ENCODE results near the gene GSN.

- TF ChIP-seq, protein P1, sequence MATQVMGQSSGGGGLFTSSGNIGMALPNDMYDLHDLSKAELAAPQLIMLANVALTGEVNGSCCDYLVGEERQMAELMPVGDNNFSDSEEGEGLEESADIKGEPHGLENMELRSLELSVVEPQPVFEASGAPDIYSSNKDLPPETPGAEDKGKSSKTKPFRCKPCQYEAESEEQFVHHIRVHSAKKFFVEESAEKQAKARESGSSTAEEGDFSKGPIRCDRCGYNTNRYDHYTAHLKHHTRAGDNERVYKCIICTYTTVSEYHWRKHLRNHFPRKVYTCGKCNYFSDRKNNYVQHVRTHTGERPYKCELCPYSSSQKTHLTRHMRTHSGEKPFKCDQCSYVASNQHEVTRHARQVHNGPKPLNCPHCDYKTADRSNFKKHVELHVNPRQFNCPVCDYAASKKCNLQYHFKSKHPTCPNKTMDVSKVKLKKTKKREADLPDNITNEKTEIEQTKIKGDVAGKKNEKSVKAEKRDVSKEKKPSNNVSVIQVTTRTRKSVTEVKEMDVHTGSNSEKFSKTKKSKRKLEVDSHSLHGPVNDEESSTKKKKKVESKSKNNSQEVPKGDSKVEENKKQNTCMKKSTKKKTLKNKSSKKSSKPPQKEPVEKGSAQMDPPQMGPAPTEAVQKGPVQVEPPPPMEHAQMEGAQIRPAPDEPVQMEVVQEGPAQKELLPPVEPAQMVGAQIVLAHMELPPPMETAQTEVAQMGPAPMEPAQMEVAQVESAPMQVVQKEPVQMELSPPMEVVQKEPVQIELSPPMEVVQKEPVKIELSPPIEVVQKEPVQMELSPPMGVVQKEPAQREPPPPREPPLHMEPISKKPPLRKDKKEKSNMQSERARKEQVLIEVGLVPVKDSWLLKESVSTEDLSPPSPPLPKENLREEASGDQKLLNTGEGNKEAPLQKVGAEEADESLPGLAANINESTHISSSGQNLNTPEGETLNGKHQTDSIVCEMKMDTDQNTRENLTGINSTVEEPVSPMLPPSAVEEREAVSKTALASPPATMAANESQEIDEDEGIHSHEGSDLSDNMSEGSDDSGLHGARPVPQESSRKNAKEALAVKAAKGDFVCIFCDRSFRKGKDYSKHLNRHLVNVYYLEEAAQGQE (IDR thresholded peaks at IDR 0.05; ENCODE audit: insufficient read depth in 1 of 2, low read depth in 2 of 2, low read length in 1 of 2): no peak
- no peak for TF ChIP-seq CTCF (IDR thresholded peaks at IDR 0.05)
- no peak for TF ChIP-seq SIN3A (IDR thresholded peaks at IDR 0.05; ENCODE audit: borderline replicate concordance, insufficient read depth, low read depth, low read length)
- no peak for TF ChIP-seq POLR2AphosphoS5 (IDR thresholded peaks at IDR 0.05; ENCODE audit: low read depth, low read length)
These were observed 61.1 kb downstream of the GSN start for GRCh38 chr9:121328876-121329681.
